Large intestine (tissue), 3 donors: ENCODE results near the gene PLBD2. TPM values are rescaled to one million over a fixed set of nuclear protein-coding genes. Genes with fewer than 3 reads are reported as not detected.

Source experiments
- DNase-seq, 2 donors: peaks; one replicate each; pipeline versions ENCODE4 v3.0.0 to v3.0.0-alpha.2; 2013
- H3K27ac ChIP-seq: one replicate; pipeline ENCODE4 v1.5.1; 2013; ENCODE audit warnings: low read length
- H3K27me3 ChIP-seq: 2 replicates; pipeline ENCODE4 v1.6.1; 2013; ENCODE audit warnings: low read length; ENCODE audit not compliant: control insufficient read depth, insufficient read depth
- H3K36me3 ChIP-seq: 2 replicates; pipeline ENCODE4 v1.6.1; 2013; ENCODE audit warnings: low read length; ENCODE audit not compliant: control insufficient read depth, insufficient read depth
- H3K4me1 ChIP-seq: one replicate; pipeline ENCODE4 v1.6.1; 2013; ENCODE audit warnings: low read length; ENCODE audit not compliant: control insufficient read depth, insufficient read depth
- H3K4me3 ChIP-seq: one replicate; pipeline ENCODE4 v1.5.1; 2013; ENCODE audit warnings: low read length
- H3K9me3 ChIP-seq: one replicate; pipeline ENCODE4 v1.6.1; 2013; ENCODE audit warnings: mild to moderate bottlenecking, low read depth, low read length, moderate library complexity; ENCODE audit not compliant: control insufficient read depth
- WGBS: methylation state at CpG from one replicate; pipeline ENCODE4 v1.1.5; 2013; ENCODE audit warnings: low lambda C conversion rate; ENCODE audit not compliant: insufficient coverage; 5-methylcytosine and 5-hydroxymethylcytosine counted together
- polyA plus RNA-seq: library from polyadenylated mRNA; unstranded; fragments of 120-200 nt; gene quantifications from one replicate; pipeline ENCODE4 v1.2.1, GENCODE V29; 2013

Gene PLBD2
- polyA plus RNA-seq, 1 donor, result 21.2 TPM

DNA sequence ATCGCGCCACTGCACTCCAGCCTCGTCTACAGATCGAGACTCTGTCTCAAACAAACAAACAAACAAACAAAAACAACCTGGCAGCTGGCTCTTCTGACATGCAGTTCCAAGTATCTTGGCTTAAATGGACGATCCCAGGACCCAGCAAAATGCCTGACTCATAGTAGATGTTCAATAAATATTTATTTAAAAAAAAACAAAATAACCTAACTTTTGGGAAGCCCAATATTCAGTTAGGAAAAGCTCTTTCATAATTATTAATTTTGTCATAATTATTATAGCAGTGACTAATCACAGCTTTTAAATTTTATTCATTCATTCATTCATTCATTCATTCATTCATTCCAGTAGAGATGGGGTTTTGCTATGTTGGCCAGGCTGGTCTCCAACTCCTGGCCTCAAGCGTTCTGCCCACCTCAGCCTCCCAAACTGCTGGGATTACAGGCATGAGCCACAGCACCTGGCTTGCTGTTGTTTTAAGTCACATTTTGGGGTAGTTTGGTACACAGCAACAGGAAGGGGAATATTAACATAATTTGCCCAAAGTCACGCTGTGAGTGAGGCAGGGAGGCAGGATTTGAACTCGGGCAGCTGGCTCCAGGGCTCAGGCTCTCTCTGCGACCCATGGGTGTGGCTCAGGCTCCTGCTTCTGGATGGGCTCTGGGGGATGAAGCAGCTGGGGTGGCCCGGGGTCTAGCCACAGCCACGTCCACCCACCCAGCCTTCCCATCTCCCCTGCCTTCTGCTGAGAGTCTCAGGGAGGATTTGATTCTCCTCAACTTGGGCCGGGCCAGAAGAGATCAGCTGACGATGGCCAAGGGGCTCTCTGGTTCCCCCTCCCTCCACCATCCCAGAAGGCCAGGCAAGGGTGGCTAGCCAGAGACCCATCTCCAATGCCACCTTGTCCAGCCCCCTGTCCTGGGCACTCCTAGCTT lies 42.9 kb downstream of the PLBD2 start:
- Histone ChIP-seq H3K4me3 (no peak overlapping the region), H3K27me3 (peaks cover 12% of the 10 kb centered on the region), H3K36me3 (no peaks in the 10 kb centered on the region), H3K9me3 (no peaks in the 10 kb centered on the region), H3K4me1 (no peaks in the 10 kb centered on the region), H3K27ac (no peak overlapping the region)
- no peak for DNase-seq
- no CpG with 5 or more reads among the region's 13 CpGs for WGBS

DNA sequence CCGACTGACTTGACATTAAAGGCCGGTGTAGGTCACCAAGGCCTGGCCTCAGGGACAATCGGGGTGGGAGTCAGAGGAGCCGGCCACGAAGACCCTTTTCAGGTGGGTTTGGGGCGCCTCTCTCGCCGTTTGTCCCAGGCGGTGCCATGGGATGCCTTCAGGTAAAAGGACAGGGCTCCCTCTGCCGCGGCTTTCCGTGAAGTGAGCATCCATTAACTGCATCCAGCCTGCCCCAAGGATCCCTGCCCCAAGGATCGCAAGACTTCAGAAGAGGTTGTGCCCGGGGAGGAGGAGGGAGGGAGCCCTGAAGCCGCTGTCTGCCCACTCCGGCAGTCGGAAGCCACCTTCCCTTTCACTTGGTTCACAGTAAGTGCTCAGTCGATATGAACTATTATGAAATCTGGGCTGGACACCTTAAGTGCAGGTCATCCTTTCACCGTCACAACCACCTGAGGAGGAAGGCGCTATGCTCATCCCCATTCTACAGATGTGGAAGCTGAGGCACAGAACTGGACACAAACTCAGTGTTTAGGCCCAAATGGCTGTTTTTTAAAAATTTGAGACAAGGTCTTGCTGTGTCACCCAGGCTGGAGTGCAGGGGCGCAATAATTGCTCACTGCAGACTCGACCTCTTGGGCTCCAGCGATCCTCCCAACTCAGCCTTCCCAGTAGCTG lies 44.3 kb downstream of the PLBD2 start:
- no peaks in the 10 kb centered on the region for H3K9me3 ChIP-seq
- WGBS, result no CpG with 5 or more reads among the region's 23 CpGs
- DNase-seq, result no peak
- H3K4me1 ChIP-seq, result no peaks in the 10 kb centered on the region
- H3K4me3 ChIP-seq, result no peak overlapping the region
- H3K27ac ChIP-seq, result no peak overlapping the region
- H3K27me3 ChIP-seq, result peaks cover 4% of the 10 kb centered on the region
- no peaks in the 10 kb centered on the region for H3K36me3 ChIP-seq

- Histone ChIP-seq H3K9me3 (no peaks in the 10 kb centered on the region), H3K4me3 (no peak within 1 kb of the TSS), H3K27me3 (no peaks in the 10 kb centered on the region), H3K36me3 (no peaks in the 10 kb centered on the region), H3K4me1 (no peaks in the 10 kb centered on the region), H3K27ac (no peak within 1 kb of the TSS)
- WGBS, result no CpG with 5 or more reads among the region's 14 CpGs
- no peak for DNase-seq
Observed at GRCh38 chr12:113403435-113404415, 45.3 kb downstream of the PLBD2 start, which contains the start of gene SDS. TSS of gene SDS (minus strand) at chr12:113403887. CDS start at chr12:113399708, 4,179 bp downstream.

DNA sequence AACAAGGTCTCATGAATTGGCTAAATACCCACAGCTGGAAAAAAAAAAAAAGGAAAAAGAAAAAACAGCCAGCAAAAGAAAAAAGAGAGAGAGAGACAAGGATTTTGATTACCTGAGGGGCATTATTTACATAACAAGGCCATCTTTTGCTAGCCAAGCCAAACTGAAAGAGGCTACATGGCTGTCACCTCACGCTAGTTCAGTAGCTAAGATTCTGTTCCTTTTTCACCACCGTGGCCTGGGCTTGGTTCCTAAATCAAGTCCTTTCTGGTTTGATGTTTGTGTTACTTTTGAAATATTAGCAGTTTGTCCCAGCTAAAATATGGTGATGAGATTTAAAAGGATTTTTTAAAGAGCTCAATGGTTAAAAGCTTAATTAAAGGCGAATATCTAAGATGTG lies 47.3 kb downstream of the PLBD2 start:
- Histone ChIP-seq H3K36me3 (no peaks in the 10 kb centered on the region), H3K9me3 (no peaks in the 10 kb centered on the region), H3K27ac (no peak overlapping the region), H3K27me3 (no peaks in the 10 kb centered on the region), H3K4me1 (no peaks in the 10 kb centered on the region), H3K4me3 (no peak overlapping the region)
- no peak for DNase-seq
- WGBS, result no CpG with 5 or more reads among the region's 3 CpGs

DNA sequence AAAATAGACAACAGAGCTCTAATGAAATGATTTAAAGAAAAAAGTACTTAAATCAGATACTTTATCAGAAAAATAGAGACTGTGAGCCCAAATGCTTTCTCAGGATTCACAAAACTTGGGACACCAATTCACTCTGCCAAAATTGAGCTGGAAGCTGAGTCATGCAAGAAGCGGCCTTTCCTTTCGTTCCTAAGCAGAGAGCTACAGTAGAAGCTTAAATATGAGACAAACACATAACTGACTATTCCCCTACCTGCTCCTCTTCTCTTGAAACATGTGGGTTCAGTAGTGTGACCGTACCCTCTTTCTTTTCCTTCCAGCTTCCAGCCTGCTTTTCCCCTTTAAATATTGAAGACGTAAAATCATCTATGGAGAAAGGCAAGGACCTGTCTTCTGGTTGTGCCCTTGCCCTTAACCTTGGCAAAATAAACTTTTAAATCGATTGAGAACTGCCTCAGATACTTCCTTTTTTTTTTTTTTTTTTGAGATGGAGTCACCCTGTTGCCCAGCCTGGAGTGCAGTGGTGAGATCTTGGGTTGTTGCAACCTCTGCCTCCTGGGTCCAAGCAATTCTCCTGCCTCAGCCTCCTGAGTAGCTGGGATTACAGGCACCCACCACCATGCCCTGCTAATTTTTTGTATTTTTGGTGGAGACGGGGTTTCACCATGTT lies 49.7 kb downstream of the PLBD2 start:
- H3K27ac ChIP-seq, result no peak overlapping the region
- DNase-seq, result no peak
- no CpG with 5 or more reads among the region's 6 CpGs for WGBS
- no peaks in the 10 kb centered on the region for H3K27me3 ChIP-seq
- no peaks in the 10 kb centered on the region for H3K9me3 ChIP-seq
- no peaks in the 10 kb centered on the region for H3K4me1 ChIP-seq
- H3K4me3 ChIP-seq, result no peak overlapping the region
- no peaks in the 10 kb centered on the region for H3K36me3 ChIP-seq

DNA sequence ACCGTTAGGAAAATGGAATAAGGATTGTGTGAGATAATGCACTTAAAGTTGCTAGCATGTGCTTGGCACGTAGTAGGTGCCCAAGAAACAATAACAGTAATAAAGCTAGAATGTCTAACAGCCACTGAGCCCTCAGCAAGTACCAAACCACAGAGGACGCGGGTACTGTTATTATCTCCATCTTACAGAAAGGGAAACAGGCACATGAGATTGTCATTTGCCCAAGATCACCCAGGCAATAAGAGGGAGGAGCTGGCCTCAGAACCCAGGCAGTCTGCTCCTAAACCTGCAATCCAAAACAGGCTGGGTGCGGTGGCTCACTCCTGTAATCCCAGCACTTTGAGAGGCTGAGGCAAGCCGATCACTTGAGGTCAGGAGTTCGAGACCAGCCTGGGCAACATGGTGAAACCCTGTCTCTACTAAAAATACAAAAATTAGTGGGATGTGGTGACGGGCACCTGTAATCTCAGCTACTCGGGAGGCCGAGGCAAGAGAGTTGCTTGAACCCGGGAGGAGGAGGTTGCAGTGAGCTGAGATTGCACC lies 50.4 kb downstream of the PLBD2 start:
- Histone ChIP-seq H3K4me1 (no peaks in the 10 kb centered on the region), H3K36me3 (no peaks in the 10 kb centered on the region), H3K4me3 (no peak overlapping the region), H3K27me3 (no peaks in the 10 kb centered on the region), H3K27ac (no peak overlapping the region), H3K9me3 (no peaks in the 10 kb centered on the region)
- no peak for DNase-seq
- WGBS, result 86% methylated on average over 2 of the region's 11 CpGs

GRCh38 chr12:113409462-113410124 lies 51.2 kb downstream of the PLBD2 start:
- Histone ChIP-seq H3K27ac (no peak overlapping the region), H3K36me3 (no peaks in the 10 kb centered on the region), H3K9me3 (no peaks in the 10 kb centered on the region), H3K4me3 (no peak overlapping the region), H3K27me3 (no peaks in the 10 kb centered on the region), H3K4me1 (no peaks in the 10 kb centered on the region)
- WGBS, result no CpG with 5 or more reads among the region's 9 CpGs
- no peak for DNase-seq

- no peaks in the 10 kb centered on the region for H3K9me3 ChIP-seq
- peaks cover 9% of the 10 kb centered on the region for H3K4me1 ChIP-seq
- WGBS, result no CpG with 5 or more reads among the region's 11 CpGs
- H3K27me3 ChIP-seq, result no peaks in the 10 kb centered on the region
- no peak overlapping the region for H3K4me3 ChIP-seq
- DNase-seq, result no peak
- H3K36me3 ChIP-seq, result no peaks in the 10 kb centered on the region
- no peak overlapping the region for H3K27ac ChIP-seq
Observed at GRCh38 chr12:113413488-113413939, 55.1 kb downstream of the PLBD2 start.

GRCh38 chr12:113414519-113415038 lies 56.2 kb downstream of the PLBD2 start:
- Histone ChIP-seq H3K9me3 (no peaks in the 10 kb centered on the region), H3K4me1 (peaks cover 12% of the 10 kb centered on the region), H3K36me3 (no peaks in the 10 kb centered on the region), H3K27ac (no peak overlapping the region), H3K4me3 (no peak overlapping the region), H3K27me3 (no peaks in the 10 kb centered on the region)
- DNase-seq, result no peak
- 84% methylated on average over 5 of the region's 9 CpGs for WGBS
